Astrocyte of the hippocampus (primary cell): Measurements from ENCODE around the gene USHBP1.

ENCODE experiments used
- DNase-seq: peaks from one replicate; pipeline ENCODE4 v3.0.0; 2011; ENCODE audit warnings: low read depth, low spot score

Gene USHBP1, protein sequence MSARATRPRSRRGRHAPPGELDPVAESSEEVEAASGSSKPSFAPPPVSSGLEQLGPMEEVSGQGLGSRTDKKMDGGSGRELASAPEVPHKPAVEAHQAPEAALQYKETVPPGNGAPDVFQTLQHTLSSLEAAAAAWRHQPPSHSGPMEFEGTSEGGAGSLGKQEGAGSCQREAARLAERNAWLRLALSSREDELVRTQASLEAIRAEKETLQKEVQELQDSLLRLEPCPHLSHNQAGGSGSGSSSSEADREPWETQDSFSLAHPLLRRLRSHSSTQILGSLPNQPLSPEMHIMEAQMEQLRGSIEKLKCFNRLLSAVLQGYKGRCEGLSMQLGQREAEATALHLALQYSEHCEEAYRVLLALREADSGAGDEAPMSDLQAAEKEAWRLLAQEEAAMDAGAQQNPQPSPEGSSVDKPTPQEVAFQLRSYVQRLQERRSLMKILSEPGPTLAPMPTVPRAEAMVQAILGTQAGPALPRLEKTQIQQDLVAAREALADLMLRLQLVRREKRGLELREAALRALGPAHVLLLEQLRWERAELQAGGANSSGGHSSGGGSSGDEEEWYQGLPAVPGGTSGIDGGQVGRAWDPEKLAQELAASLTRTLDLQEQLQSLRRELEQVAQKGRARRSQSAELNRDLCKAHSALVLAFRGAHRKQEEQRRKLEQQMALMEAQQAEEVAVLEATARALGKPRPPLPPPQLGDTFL

DNA sequence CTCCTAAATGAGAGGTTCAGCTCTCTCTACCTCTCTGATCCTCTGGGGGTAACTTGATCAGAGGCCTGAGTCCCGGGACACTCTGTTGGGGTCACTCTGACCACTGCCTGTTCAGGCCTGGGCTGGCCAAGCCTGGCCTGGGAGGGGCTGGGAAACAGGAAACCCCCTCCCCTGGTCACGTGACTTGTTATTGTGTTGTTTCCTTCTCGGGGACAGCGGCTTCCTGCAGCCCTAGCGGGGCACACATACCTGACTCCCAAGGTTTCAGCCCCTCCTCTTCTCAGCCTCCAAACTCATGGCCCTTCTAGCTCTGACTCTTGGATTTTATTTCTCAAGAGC lies at the start of gene USHBP1:
Gene USHBP1 (minus strand): TSS at position 105 of the 339 bp plus-strand sequence. CDS start 446 bp downstream, outside the sequence.
- no peak for DNase-seq

DNA sequence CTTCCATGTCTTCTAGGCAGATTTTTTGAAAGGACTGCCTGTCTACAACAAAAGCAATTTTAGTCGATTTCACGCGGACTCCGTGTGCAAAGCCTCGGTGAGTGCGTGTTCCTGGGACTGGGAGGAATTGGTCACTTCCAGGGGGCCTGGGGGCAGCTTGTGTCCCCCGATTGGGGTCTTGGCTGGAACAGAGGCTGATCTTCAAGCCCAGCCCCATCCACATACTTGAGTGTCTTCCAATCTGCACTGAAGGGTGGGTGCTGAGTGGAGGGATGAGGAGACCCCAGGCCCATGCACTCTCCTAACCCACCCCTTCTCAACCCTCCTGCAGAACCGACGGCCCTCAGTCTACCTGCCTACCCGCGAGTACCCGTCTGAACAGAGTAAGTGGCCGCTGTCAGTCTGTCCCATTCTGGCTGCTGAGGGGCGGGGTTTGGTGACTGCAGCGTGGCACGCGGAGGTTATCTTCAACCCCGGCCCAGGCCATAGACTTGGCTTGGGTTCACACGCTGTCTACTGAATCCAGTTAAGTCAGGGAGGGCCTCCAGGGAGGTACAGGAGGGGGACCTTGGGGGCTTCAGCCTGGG lies 49.6 kb upstream of the USHBP1 start:
- peak; percentile 0 for DNase-seq

DNA sequence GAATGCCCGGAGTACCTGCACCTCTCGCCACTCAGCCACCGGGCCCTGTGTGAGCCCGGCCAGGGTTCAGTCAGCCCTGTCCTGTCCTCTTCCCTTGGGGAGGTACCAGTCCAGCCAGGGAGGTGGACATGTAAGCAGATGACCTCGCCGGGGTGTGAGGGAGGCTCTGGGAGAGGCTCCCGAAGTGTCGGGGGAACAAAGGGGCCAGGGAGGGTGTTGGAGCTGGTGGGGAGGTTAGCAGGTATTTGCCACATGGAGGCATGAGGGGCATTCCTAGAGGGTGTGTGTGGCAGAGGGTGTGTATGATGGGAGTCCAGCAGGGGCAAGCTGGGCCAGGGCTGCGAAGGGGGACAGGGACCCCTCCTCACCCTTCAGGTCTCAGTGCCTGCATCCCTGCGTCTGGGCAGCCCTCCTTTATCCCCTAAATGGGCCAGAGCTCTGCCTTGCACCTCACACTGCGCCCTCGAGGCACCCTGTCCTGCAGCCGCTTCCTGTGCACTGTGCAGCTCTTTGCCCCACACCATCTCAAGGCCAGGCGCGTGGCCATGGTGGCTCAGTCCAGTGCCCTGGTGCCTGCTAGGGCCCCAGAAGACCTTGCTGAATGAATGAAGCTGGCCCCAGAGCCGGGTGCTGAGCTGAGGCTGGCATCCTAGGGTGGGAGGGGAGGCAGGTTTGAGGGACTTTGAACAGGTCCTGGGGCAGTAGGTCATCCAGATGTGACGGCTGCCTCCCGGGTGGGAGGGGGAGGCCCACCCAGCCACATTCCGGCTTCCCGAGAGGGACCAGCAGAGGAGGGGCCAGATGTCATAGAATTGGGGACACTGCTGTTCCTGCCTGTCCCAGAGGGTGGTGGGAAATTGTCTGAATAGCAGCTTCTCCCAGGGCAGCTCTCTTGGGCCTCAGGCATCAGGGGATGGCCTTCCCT lies 47.9 kb upstream of the USHBP1 start:
- DNase-seq: no peak

DNA sequence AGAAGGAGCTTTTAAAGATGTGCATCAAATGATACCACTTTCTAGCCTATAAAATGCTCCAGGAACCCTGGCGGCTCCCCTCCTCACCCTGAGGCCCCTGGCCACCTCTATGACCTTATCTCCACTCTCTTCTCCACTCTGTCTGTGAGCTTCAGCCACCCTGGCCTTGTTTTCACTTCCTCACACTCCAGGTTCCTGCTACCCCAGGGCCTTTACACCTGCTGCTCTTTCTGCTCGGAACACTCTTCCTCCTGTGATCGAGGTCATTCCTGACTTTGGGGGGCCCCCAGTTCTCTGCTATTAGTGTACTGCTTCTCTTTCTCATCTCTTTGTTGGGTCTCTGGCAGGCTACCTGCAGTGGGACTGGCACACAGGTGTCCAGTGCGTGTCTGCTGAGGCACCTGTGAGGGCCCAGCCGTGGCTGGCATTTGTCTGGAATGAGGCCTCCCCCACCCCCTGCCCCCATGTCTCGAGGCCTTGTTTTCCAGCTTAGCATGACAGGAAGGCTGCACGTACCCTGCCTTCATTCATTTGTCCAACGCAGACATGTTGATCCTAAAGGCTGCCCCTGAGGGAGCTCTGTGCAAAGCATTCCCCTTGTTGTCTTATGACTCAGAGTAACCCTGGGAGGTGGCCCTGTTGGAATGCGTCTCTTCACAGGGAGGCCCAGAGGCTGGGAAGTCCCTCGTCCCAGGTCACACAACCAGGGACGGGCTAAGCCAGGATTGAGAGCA lies 47.1 kb upstream of the USHBP1 start:
- DNase-seq: peak; percentile 90

DNA sequence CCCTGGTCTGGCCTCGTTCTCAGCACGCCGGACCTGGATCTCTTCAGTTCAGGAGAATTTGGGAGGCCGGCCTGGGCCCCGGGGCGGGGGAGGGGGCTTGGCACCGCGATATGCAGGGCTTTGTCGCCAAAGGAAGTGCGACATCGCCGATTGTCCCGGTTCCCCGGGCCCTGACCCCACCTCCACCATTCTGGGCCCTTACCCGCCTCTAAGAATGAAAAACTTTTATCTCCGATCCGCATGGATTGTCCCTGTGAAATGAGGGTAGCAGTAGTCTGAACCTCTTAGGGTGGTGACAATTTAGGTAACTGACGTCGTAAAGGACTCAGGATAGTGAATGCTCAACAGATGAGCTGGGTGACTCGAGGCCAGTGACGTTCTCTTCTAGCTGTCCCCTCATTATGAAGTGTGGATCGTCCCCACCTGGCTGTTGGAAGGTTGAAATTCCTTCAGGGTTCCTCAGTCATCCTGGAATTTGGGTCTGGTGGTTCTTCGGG lies 45.5 kb upstream of the USHBP1 start:
- no peak for DNase-seq

DNA sequence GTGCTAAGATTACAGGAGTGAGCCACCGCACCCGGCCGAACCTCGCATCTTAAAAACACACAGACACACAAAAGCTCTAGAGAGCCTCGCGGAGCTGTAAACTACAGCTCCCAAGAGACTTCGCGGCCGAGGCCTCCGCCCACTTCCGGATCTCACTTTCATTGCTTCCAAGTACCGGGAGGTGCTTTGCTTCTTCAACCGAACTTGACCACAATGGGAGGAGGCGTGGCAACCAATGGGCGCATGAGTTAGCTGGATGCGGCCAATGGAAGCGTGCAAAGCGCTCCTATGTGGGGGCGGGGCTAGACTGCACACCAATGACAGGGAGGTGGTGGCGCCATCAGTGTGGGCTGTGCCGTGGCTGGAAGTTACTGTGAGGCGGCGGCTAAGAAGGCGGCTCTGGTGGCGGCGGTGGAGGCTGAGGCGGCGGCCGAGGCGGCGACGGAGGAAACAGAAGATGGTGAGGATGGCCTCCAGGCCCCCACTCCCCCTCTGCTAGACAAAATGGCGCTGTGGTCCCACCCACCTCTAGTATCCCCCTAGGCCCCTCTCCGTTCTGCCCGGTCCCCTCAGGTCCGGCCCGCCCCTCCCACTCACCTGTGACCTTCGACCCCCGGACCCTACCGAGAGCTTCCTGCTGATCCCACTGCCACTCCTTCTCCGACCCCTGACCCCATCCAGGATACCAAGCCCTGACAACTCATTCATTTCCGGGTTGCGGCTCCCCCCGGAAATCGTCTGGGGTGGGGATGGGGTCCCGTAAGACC lies 44.8 kb upstream of the USHBP1 start, which contains the start of gene DDA1:
Gene DDA1 (plus strand): TSS at position 366 of the 767 bp plus-strand sequence. CDS start 92 bp downstream, at position 458.
- DNase-seq: peak; percentile 100

DNA sequence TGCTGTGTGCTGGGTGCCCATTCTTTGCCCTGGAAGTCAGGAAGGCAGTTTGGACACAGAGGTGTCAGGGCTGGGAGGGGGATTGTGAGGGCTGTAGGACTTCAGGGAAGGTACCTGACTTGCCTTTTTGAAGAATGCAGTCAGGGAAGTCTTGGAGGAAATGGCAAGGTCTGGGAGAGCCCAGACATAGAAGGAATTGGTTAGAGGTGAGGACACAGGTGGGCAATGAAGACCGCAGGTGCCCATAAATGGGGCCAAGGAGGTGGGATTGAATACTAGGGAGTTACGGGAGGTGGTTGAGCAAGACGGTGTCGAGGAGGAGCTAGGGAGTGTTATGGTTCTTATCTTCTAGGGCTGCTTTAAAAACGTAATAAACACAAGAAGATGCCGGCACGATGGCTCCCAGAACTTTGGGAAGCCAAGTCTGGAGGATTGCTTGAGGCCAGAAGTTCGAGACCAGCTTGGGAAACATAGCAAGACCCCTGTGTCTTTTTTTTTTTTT lies 43.4 kb upstream of the USHBP1 start:
- DNase-seq: no peak

DNA sequence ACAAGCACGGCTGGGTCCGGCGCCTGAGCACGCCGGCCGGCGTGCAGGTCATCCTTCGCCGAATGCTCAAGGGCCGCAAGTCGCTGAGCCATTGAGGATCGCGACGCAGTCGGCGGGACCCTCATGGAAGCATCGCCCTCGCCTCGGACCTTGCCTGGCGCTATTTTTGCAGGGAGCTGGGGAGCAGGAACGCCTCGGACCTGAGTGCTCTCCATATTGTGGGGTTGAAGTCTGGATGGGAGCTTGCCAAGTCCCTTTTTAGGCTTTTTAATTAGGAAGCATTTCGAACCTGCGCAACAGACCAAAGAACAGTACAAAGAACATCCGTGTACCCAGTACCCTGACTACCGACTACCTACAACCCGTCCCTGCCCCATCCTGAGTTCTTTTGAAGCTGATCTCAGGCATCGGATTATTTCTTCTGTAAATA lies 41.8 kb upstream of the USHBP1 start:
- DNase-seq: no peak

DNA sequence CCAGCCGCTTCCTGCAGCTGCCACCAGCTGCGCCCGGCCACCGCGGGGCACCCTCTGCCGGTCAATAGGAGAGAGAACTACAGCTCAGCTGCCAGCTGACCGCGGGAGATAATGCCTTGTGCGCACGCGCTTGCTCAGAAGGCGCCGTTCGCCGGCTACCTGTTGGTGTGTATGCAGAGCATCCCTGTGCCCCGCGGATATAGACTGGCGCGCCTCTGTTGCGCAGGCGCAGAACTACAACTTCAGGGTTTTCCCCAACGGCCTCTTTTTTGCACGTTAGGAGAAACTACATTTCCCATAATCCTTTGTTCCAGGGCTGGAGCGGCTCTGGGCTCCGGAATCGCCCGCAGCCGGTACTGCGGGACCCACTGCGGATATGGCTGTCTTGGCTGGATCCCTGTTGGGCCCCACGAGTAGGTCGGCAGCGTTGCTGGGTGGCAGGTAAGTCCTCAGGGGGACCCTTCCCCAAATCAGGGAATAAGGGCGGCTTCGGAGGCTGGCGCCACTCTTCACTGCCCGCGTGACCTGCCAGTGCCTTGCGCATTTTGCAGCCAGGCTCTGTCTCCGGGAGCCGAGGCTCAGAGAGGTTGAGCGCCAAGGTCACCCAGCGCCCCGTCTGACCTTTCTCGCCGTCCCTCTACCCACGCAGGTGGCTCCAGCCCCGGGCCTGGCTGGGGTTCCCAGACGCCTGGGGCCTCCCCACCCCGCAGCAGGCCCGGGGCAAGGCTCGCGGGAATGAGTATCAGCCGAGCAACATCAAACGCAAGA lies 41.2 kb upstream of the USHBP1 start, which contains the start of gene MRPL34:
Gene MRPL34 (plus strand): TSS at position 356 of the 768 bp plus-strand sequence. CDS start 21 bp downstream, at position 377.
- DNase-seq: peak; percentile 99

DNA sequence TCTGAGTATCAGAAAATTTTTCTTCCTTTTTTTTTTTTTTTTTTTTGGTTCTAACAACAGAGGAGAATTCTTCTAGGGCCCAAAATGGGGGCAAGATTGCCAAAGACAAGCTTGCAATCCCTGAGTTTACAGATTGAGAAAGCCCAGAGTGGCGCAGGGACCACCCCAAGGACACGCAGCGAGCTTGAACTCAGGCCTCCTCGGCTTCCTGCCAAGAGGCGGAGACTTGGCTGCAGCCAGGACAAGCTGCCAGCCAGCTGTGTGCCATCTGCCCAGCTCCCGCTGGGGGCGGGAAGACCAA lies 40.6 kb upstream of the USHBP1 start:
- DNase-seq: no peak

DNA sequence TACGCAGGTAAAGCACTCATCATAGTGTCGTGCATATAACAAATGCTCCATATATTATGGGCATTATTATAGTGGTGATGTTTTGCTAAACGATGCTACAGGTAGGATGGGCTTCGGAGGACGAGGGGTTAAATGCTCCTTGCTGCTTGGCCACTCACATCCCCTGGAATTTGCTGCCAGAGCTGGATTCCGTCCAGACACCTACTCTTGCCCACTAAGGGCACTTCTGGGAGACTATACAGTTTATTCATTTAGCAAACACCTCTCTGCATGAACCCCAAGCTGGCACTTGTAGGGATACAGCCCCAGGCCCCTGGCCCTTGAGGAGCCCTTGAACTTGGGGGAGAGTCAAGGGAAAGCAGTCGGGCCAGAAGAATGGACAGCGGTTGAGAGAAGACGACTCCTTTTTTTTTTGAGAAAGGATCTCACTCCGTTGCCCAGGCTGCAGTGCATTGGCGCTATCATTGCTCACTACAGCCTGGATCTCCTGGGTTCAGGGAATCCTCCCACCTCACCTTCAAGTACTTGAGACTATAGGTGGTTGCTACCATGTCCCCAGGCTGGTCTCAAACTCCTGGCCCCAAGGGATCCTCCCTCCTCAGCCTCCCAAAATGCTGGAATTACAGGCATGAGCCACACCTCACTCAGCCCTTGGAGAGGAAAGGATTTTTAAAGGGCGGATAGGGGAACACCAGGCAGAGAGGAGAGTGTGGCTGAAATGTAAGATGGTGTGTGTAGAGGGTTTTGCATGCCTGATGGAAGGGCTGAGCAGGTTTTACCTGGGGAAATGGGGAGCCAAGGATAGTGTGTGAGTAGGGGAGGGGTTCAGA lies 40.1 kb upstream of the USHBP1 start:
- DNase-seq: peak; percentile 38

DNA sequence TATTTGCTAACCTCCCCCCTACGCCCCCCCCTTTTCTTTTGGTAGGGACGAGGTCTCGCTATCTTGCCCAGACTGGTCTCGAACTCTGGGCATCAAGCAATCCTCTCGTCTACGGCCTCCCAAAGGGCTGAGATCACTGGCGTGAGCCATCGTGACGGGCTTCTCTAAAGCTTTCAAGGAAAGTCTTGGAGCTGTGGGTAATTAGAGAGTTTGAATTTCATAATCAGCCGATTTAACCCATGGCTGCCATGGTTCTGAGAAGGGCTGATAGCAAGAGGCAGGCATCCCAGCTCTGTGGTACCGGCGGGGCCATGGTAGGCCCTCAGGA lies 39.4 kb upstream of the USHBP1 start:
- DNase-seq: no peak

DNA sequence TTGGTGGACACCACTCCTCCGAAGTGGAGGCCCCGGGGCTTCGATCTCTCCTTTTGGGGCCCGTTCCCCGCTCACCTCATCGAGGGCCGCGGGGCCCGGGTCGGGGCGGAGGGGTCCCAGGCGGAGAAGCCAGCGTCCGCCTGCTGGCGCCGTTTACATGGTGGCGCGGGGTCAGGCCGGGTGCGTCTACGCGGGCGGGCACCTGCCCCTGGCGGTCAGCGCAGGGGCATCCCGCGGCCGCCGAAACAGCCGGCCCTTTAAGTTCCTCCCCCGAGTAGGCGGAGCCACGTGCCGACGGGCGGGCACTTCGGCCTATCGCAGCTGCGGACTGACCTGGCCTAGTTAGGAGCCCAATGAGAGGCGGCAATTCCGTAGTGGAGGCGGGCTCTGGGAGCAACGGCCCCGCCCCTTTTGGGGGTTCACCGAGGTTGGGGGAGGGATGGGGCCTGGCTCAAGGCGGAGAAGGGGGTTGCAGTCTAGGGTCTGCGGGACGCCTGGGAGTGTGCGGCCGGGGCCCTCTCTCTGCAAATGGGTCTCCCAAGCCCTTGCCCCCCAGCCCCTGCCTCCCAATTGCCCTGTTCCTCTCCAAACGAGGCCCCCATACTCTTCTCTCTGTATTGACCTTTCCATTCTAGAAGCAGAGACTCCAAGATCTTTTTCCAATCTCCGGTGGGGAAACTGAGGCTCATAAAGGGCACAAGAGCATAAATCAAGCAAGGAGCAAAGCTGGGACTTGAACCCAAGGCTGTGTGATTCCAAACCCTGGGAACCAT lies 38.8 kb upstream of the USHBP1 start, which contains the start of gene ABHD8:
Gene ABHD8 (minus strand): TSS at position 259 of the 773 bp plus-strand sequence. CDS start 1,809 bp downstream, outside the sequence.
- peak; percentile 98 for DNase-seq

DNA sequence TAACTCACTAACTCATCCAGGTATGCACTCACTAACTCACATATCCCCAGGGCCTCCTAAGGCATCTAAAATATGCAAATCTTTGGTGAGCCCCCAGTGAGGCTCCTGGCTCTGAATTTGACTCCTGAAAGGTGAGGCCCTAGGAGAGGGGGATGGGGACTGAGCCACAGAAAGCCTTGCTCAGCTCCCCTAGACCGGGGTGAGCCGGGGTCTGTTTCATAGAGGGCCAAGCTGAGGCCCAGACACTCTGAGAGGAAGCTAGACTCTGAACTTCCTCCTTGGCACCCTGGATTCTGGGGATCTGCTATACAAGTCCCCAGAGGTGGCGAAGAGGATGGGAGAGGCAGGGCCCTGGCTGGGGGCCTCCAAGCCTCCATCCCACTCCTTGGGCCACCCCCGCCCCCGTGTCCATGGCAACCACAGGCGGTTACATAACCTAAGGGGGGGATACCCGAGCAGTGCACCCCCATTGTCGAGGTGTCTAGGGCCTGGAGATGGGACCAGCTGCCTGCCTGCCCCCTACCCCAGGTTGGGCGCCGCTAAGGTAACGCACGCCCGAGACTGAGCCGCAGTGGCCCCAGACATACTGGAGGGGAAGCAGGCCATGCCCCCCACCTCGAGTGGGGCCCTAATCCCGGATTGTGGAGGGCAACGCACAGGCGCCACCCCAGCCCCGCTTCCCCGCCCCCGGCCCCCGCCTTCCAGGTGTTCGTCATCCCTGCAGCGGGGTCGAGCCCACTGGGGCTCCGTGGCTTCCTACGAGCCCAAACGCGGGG lies 38.0 kb upstream of the USHBP1 start:
- no peak for DNase-seq

DNA sequence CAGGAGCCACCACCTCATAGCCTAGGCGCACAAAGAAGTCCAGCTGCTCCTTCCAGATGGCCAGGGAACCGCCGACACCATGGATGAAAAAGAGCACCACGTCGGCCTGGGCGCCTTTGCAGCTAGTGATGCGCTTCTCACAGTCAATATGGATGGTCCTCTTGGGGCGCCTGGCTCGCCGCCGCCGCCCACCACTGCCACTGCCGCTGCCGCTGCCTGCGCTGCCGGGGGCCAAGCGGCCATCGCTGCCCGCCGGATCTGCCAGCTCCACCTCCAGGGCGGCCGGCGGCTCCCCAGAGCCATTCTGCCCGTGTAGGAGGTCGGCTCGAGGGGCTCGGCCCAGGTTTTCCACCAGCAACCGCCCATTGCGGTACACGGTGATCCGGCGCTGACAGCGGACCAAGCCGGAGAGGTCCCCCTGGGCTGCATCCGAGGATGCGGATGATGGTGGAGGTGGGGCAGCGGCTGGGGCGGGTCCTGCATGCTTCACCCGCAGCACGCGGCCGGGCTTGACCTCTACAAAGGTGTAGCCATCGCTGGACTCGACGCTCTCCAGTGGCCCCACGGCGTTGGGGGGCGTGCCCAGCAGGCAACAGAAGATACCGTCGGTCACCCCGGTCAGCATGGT lies 36.6 kb upstream of the USHBP1 start:
- DNase-seq: no peak

DNA sequence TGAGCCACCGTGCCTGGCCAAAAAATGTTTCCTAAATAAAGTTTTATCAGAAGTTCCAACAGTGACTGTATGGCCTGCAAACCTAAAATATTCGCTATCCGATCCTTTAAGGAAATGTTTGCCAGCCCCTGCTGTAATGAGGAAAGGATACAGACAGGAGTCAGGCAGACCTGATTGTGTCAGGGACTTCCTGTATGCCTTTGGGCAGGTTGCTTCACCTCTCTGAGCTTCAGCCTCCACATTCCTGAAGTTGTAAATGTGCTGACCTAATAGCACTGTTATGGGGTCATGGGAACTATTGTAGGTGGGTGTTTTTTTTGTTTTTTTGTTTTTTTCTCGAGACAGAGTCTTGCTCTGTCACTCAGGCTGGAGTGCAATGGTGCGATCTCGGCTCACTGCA lies 32.4 kb upstream of the USHBP1 start:
- DNase-seq: no peak
